ENCODE data around the gene CTTNBP2.

Gene CTTNBP2

GRCh38 chr7:117784315-117784714 lies 88.9 kb downstream of the CTTNBP2 start:
- no peak for DNase-seq

GRCh38 chr7:117782761-117783160 lies 90.5 kb downstream of the CTTNBP2 start:
- DNase-seq = no peak

- DNase-seq = peak; percentile 43
Observed at GRCh38 chr7:117781707-117782106, 91.5 kb downstream of the CTTNBP2 start.

GRCh38 chr7:117780832-117781231 lies 92.4 kb downstream of the CTTNBP2 start:
- peak; percentile 24 for DNase-seq

- no peak for DNase-seq
Observed at GRCh38 chr7:117777335-117778142, 95.7 kb downstream of the CTTNBP2 start.

DNA sequence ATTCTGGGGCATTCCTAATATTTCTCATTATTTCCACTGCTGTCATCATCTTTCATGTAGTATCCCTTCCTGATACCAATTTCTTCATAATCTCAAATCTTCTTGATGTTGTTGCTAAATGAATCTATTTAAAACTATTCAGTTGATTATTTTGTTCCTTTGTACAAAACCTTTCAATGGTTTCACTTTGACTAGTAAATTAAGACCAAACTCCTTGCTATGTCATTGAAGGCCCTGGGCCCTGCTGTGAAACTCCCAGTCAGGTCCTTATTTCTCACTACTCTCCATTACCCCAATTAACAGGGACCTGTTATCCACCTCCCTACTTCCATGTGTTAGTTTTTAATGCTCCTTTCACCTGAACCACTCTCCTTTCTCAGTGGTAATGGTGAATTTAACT lies 97.0 kb downstream of the CTTNBP2 start:
- no peak for DNase-seq

GRCh38 chr7:117775801-117776200 lies 97.4 kb downstream of the CTTNBP2 start:
- no peak for DNase-seq

DNA sequence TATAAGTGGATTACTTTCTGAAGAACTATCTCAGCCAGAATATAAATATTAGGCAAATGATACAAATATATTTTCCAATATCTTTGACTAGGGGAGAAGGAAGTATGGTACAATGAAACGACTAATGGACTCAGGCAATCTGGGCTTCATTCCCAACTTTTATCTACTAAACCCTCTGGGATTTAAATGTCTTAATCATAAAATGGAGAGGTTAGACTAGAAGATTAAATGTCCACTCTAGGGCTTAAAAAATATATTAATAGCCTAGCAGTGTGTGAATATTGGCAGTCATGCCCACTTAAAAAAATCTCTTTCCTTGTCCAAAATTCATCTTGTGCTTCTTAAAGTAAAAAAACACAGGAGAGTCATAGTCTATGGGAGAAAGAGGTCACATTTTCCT lies 98.3 kb downstream of the CTTNBP2 start:
- peak; percentile 6 for DNase-seq

- DNase-seq = no peak
Observed at GRCh38 chr7:117772421-117772820, 100.8 kb downstream of the CTTNBP2 start.

GRCh38 chr7:117771756-117772155 lies 101.5 kb downstream of the CTTNBP2 start:
- DNase-seq = no peak

DNA sequence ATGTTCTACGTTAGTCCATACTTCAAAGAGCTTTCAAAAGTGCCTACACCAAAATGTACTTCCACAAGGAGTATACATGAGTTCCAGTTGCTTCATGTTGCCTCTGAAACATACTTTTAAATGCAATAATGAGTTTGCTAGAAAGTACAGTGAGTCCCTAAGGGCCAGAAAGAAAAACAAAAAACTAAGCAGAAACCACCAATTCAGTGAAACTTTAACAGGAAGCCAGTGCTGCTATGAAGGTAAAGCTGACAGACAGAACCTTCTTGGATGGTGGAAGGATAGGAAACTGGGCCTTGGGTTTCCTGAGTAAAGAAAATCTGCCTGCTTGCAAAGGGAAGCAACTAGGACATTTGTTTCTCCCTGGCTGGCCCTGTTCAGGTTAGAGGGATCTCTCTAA lies 104.2 kb downstream of the CTTNBP2 start:
- no peak for DNase-seq

DNA sequence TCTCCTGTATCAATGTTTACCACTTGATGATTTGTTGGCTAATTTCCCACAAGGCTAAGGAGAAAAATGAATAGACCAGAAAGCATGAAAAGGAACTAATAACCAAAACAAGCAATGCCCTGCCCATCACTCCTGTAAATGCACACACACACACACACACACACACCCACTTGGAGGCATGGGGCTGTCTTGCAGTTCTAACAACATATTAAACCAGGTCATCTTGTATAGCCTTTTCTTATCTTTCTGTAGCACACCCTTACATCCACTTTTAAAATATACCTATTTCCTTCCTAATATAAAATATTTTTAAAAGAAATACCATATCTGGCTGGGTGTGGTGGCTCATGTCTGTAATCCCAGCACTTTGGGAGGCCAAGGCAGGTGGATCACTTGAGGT lies 105.3 kb downstream of the CTTNBP2 start:
- DNase-seq = no peak

- no peak for DNase-seq
Observed at GRCh38 chr7:117766913-117767312, 106.3 kb downstream of the CTTNBP2 start.

DNA sequence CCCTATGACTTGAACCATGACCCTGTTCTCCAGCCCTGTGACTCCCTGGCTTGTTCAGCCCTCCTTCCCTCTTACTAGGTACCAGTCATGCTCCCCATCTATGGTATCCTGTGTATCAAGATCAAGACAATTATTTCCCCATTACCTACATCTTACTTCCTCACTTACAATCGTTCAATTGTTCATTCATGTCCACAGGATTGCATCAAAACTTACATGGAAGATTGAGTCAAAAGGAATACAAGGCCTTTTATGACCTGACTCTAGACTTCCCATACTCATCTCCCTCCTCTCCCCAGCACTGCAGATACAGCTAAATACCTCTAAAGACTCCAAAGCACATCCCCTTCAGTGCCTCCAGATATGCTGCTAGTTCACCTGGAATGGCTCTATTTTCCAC lies 109.2 kb downstream of the CTTNBP2 start:
- DNase-seq = no peak

GRCh38 chr7:117762055-117762454 lies 111.2 kb downstream of the CTTNBP2 start:
- no peak for DNase-seq

DNA sequence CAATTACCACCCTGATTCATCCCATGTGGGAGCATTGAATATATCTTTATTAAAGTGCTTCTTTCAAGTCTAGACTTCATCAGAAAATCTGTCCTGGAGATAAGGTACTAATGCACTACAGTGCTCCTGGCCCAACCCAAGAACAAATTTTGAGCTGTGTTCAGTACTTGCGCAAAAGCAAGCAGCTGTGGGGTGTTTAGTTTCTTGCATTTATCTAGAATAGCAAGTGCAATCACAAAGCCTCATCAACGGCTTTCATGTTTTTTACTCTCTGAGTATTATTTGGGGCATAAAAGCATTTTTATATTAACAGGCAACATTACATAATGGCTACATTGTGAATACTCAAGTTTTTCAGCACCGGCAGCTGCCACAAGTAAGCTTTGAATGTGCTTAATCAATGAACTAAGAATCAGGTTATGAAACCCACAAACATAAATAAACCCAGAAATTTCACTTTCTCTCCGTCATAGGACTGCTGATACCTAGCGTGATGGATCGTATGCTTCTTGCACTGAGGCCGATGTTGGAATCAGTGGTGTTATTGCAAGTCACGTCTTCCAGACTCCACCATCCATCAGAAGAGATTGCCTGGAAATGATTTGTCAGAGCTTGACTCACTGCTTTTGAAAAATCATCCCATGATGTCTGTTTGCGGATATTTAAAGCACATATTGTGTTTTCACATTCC lies 113.1 kb downstream of the CTTNBP2 start:
- peak; percentile 75 for DNase-seq

GRCh38 chr7:117757440-117757839 lies 115.8 kb downstream of the CTTNBP2 start:
- DNase-seq = no peak

DNA sequence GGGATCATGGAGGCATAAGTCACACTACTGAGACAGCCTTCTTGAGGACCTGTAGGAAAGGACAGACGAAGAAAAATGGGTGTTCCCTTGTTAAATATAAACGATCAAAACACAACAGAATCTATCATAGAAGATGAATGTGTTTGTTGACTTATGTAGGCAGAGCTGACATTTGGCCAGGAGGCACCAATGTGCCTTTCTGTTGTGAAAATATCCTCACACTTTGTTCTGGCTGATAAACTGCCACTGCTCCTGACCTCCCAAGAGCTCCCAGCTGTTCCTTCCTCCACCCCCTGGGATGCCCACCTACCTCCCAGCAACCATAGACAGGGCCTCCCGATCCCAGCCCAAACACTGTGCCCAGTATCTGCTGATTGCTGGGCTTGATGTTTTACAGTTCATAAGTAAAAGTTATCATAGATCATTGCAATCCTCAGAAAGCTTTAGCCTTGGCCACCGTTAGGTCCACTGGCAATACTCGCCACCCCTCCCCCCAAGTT lies 116.6 kb downstream of the CTTNBP2 start:
- no peak for DNase-seq

- DNase-seq = no peak
Observed at GRCh38 chr7:117755136-117755535, 118.1 kb downstream of the CTTNBP2 start.

- DNase-seq = no peak
Observed at GRCh38 chr7:117751775-117752174, 121.5 kb downstream of the CTTNBP2 start.

DNA sequence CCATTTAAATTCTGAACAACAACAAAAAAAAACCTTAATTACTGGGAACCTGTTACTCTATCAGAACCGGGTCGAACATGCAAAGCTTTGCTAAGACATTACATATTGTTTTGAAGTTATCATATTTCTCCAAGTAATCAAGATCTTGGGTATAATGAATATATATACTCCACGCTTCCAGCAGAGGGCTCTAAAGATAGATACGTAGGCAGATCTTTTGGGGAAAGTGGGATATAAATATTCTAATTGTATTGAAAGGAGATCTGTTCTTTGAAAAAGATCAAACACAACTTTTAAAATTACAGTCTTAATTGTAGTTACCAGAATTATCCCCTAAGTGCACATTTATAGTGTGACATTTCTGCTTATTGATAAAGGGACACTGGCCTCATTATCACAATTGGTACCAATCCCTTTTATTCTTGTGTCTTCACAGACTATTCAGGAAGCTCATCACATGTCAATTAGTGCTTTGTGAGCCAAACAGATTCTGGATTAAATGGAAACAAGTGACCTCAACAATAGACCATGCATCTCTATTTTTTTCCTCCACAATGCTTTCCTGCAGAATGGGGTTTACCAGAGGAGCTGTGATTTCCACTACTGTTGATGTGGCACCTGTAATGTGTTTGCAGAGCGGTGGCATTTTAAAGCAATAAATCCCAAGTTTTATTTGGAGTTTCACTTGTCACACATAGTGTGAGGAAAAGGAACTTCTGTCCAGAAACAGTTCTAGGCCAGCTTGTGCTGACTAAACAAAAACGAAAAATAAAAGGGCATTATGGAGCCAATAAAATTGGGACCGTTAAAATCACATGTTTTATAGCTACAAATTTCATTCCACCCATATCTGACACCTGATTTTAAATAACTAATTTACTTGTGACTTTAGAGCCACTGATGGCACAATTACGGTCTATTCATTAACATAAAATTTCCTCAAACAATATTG lies 122.4 kb downstream of the CTTNBP2 start:
- peak; percentile 14 for DNase-seq

GRCh38 chr7:117741962-117742361 lies 131.3 kb downstream of the CTTNBP2 start:
- DNase-seq = no peak

- no peak for DNase-seq
Observed at GRCh38 chr7:117739085-117739484, 134.2 kb downstream of the CTTNBP2 start.

Measured in fibroblast of skin of right biceps (primary cell).